NCI-H510A treated with DMSO at 0.1 percent for 48 hours (cell line): Measurements from ENCODE around the gene NCOA3.

ENCODE experiments used
- DNase-seq: peaks from one replicate; lab custom pipeline; 2025; lab: John Stamatoyannopoulos, UW

Gene NCOA3

DNA sequence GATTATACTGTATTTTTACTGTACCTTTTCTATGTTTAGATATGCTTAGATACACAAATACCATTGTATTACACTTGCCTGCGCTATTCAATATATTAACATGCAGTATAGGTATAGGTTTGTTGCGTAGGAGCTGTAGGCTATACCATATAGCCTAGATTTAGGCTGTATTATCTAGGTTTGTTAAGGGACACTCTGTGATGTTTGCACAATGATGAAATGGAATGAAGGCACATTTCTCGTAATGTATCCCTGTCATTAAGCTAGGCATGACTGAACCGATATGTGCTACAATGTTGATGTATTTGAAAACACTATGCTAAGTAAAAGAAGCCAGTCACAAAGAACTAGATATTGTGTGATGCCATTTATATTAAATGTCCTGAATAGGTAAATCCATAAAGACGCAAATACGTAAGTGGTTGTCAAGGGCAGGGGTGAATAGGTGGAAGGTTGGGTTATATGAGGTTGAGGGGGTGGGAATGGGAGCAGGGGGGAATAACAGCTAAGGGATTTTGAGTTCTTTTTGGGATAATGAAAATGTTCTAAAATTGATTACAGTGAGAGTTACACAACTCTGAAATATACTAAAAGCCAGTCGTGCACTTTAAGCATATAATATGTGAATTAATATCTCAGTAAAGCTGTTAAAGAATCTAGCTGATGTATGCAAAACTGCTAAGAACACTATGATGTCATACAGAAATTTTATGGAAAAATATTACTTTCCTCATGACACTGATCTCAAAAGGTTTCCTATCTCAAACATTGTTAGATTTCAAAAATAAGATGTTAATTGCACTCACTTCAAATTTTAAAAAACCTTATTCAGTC, 97.4 kb downstream of the NCOA3 start:
- no peak for DNase-seq

DNA sequence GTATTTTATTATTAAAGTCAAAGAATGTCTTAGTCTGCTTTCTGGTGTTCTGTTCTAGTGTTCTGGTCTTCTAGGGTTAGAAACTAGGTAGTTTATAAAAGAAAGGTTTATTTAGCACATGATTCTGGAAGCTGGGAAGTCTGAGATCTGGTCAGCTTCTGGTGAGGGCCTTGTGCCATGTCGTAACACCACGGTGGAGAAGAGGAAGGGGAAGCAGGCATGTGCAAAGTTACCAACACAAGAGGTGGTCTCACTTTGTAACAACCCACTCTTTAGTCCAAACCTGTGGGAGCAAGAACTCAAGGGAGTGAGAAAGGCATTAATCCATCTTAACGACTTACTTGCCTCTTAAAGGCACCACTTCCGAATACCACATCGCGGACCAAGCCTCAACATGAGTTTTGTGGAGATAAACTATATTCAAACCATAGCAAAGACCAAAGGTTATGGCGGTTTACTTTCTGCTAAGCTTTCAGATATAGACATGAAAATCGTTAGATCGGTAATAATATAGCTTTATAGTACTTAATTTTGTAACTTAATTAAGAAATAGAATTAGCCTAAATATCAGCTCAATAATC, 99.4 kb downstream of the NCOA3 start:
- DNase-seq, result no peak

DNA sequence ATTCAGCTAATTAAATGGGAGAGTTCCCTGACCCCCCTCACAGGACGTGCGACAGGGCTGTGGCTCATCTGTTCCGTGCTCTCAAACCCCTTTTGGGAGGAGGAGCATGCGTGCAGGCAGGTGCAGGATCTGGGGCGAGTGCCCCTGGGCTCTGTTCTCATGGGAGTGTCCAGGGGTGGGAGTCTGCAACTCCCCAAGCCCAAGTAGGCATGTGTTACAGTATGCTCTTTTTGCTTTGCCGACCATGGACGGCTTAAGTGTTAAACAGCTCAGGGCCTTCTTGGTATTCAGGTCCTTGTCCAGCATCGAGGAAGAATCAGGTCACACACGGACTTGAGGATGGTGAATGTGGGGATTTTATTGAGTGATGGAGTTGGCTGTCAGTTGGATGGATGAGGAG, 101.6 kb downstream of the NCOA3 start:
- no peak for DNase-seq

DNA sequence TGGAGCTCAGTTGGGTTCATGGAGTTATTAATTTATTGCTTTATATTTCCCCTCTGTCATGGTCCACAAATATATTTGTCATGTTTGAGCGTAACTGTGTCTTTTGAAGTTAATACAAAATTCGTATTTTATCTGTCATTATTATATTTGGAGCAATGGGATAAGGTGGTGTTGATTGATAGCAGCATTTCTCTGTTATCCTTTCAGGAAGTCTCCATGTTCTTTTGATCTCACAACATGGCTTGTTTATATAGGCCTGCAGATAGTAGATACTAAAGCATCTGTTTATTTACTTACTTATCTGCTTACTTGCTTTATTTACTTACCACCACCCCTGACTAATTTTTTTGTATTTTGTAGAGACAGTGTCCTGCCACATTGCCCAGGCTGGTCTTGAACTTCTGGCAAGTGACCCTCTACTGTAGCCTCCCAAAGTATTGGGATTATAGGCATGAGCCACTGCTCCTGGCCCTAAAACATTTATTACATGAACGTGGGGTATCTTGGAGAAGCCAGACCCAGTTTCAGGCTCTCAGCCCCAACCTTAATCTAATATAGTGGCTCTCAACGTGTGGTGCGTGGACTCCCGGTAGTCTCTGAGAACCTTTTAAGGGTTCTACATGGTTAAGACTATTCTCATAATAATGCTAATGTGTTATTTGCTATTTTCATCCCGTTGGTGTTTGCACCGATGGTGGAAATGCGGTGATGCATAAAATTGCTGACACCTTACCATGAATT, 104.2 kb downstream of the NCOA3 start:
- DNase-seq, result peak; percentile 47

DNA sequence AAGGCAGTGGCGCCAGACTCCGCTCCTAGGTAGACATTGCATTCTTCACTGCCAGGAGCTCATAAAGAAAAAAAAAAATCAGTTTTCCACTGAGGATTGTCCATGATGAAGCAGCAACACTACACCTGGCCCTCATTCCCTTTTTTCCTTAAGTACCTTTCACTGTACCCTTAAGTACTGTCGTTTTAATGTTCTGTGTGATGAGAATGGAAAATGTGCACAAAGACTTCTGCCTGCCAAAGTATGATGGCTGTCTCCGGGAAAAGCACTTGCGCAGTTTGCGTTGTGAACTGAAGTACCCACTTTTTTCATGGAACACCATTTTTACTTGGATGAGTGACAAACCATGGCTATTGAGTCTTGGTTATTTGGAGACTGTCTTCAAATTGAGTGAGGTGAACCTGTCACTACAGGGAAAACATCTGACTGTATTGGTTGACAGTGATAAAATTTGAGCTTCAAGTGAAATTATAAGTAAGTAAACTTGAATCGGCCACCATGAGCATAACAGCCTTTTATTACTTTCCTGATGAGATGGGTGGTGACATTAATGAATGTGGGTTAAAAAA, 104.8 kb downstream of the NCOA3 start:
- peak; percentile 54 for DNase-seq

DNA sequence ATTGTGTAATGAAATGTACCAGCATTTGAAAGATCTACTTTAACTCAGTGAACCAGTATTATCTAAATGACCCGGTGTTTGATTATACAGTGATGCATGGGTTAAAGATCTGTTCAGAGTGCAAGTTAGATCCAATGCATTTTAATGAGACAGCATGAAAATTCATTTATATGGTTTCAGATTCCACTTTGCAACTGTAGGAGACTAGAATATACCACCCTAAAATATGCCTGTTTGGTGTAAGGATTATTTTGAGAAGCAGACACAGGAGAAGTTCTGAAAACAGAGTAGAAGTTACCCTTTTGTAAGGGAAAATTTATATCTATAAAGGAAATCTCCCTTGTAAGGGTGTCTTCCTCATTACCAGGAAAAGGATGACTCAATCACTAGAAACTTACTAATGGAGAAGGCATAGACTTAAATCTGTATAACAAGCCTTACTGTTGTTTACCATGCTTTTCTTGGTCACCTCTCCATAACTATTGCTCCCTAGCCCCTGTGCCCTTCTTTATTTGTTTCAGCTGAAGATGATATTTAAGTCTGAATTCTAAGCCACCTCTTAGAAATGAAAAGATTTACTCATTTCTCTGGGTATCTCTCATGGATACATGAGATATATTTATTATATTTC, 105.4 kb downstream of the NCOA3 start:
- DNase-seq, result no peak

DNA sequence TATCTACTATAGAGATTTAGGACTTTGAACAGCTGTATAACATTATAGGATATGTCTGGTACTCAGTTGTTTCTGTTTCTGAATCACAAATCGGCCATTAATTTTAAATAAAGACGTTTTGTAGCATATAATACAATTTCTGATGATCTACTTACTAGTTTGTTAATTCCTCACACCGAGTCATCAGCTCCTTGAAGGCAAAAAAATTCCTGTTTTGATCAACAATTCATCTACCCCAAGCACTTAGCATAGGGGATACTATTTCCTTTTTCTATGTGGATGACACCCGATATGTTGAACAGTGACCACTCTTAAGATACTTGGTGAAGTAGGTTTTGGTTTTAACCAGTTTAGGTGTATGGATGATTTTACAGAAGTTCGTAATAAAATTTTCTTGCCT, 107.3 kb downstream of the NCOA3 start:
- no peak for DNase-seq

DNA sequence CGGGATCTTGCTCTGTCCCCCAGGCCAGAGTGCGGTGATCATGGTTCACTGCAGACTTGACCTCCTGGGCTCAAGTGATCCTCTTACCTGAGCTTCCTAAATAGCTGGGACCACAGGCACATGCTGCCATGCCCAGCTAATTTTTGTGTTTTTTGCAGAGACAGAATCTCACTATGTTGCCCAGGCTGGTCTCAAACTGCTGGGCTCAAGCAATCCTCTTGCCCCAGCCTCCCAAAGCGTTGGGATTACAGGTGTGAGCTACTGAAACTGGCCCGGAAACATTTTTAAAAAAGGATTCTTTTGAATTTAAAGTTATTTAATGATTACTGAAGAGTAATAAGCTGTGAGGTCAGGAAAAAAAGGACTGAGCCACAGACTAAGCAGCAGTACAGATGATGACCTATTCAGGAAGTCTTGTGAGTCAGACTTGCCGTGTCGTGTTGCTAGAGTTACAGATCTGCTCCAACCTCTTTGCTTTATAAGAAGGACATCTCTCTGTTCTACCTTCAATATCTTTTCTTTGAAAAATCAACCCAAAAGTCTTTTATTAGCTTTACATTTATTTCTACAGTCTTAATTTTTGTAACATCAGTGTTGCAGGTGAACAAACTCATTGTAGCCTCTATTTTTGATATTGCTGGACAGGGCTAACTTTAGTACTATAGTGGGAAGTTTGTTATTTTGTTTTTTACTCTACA, 108.7 kb downstream of the NCOA3 start:
- peak; percentile 25 for DNase-seq

DNA sequence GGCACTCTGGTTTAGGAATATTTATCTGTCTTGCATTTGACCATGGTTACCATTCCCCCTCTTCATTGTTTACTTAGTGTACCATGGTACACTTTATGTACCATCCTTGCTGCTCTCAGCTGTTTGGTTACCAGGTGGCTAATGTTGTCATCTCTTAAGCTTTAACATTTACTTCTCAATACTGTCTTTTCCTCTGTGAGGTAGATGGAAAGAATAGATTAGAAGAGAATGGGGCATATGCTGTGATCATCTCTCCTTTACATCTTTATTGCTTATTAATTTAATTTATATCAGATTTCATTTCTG, 109.2 kb downstream of the NCOA3 start:
- peak; percentile 34 for DNase-seq

DNA sequence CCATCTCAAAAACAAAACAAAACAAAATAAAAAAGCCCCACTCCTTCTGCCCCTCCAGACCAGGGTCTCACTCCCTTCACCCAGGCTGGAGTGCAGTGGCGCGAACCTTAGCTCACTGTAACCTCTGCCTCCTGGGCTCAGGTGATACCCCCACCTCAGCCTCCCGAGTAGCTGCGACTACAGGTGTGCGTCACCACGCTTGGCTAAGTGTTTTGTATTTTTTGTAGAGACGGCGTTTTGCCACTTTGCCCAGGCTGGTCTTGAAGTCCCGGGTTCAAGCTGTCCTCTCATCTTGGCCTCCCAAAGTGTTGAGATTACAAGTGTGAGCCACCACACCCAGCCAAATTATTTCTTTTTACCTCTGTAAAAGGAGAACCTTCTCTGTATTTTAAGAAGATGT, 110.1 kb downstream of the NCOA3 start:
- no peak for DNase-seq

DNA sequence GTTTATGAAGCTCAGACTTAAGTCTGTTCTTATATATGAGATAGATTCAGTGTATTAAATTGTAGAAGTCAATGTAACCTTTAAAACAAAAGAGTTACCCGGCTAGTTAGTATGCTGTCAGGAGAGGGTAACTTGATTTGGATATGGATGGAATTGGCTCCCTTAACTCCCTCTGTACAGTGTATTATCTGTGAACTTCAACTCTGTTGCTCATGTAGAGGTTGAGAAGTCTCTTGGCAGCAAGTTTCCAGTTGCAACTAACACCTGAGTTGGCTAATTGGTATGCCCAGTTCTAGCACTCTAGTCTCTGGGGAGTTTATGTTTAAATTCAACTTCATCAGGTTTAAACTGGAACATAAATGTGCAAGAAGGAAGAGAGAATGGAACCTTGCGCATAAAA, 111.0 kb downstream of the NCOA3 start:
- DNase-seq, result no peak

DNA sequence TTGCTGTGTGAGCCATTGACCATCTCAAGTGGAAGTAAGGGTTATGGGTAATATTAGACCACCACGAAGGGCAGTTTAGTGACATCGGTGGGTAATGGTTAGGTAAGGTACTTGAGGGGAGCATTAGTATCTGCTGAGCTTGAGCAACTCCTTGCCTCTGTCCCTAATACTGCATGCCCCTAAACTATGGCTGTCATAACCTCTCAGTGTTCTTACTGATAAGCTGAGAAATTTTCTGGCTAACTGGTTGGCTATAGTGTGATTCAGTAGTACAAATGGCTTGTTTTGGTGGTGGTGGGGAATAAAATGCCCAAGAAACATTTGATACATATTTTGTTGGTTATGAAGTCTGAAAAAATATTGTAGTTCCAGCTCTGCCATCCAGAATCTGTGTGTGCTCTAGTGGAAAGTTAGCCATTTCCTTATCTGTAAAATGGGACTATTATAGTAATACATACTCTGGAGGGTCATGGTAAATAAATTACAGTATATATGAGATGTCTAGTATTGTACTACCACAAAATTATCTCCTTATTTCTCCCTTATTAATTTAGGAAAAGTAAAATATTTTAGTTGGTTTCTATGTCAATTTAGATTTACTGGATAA, 113.1 kb downstream of the NCOA3 start:
- DNase-seq, result no peak

DNA sequence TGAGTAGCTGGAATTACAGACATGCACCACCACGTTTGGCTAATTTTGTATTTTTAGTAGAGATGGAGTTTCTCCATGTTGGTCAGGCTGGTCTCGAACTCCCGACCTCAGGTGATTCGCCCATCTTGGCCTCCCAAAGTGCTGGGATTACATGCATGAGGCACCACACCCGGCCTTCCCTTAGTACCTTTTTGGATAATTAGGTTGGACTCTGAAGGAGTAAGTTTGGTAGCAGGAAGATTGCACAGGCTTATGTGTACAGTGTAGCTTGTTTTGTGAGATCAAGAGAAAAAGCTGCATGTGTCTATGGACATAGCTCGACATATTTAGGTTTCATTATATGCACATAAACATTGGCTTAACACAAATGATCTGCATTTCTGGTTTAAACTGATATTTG, 116.8 kb downstream of the NCOA3 start:
- DNase-seq, result no peak

DNA sequence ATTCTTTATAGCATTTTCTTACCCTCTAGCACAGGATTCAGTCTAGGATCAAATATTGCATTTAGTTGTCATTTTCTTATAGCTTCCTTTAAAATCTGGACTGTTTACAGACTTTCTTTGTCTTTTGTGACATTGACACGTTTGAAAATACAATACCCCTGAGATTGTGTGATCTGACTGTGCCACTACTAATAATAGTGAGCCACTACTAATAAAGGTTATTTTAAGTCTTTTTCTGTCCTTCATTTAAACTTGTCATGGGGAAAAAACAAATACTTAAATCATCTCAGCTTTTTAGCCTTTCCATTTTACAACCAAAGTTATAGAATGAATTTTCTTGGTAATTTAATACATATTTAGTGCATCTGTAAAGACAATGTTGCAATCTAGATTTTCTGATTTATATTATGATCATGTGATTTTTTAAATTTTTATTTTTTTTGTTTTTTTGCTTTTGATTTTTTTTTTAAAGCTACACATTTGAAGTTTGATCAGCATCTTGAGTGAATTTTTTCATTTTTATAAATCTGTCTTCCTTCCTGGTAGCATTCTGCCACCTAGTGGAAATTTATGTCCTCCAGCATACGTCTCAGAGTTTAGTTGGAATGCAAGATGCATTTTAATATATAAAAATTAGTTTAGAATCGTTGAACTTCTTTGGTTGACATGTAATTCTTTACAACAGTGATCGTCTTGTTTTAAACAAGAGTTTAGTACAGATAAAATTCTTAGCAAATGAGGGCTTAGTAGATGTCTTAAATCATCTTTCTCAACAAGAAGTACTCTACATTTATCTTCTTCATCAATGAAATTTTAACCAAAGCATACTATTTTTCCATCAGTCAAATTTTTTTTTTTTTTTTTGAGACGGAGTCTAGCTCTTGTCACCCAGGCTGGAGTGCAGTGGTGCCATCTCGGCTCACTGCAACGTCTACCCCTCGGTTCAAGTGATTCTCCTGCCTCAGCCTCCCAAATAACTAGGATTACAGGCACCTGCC, 119.4 kb downstream of the NCOA3 start:
- DNase-seq, result peak; percentile 71

DNA sequence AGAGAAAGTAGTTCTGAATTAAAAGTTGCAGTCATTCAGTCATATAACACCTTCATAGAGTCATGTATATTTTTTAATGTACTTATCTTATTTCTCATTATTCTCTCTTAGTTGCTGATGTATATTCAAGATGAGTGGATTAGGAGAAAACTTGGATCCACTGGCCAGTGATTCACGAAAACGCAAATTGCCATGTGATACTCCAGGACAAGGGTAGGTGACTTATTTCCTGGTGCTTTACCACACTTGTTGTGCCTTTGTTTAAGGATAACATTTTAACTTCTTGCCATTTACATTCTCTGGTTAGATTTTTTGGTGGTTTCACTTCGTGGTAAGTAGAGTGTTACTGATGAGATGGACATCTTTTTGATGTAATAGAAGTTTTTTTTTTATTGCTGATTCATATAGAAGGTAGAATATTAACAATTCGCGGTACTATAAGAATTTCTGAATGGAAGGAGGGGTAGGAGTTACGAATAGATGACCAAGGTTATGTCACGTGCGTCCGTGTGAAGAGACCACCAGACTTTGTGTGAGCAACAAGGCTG, 120.5 kb downstream of the NCOA3 start:
- DNase-seq, result no peak

DNA sequence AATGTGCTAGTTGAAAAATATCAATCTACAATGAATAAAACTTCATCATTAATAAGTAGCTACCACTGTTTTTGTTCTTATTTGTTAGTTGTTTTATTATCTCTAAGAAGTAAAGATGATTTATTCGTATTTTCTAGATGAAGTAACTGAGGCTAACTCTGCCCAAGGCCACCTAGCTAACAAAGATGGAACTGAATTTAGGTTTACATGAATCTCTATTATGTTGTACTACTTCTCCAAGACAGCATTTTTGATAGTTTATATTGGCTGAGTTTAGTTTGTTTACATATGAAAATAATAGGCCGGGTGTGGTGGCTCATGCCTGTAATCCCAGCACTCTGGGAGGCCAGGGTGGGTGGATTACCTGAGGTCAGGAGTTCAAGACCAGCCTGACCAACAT, 121.5 kb downstream of the NCOA3 start:
- no peak for DNase-seq

DNA sequence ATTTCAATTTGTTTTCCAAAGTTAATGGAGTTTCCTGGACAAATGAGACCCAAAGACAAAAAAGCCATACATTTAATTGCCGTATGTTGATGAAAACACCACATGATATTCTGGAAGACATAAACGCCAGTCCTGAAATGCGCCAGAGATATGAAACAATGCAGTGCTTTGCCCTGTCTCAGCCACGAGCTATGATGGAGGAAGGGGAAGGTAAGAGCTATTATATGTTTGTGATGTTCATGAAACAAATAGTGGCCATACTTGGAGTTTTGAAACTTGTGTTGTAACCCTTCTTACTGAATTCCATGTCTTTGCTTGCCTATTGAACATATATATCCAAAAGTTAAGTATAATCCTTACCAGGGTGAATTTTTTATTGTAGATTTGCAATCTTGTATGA, 125.9 kb downstream of the NCOA3 start:
- no peak for DNase-seq

DNA sequence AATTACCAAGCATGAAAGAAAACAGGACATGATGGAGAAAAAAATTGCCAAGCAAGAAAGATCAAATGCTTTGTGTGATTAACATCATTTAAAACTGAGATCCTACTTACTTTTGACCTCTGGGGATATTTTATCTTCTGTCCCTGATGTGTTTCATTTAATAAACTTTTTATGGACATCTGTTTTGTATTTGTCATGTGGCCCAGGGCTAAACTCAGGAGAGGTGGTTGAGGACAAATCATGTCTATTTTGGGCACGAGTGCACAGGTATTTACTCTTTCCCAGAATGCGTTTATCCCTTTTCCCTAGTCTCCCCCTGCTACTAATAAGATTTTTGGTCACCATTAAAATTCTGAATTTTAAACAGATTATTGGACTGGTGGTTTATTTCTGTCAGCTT, 128.2 kb downstream of the NCOA3 start:
- no peak for DNase-seq

DNA sequence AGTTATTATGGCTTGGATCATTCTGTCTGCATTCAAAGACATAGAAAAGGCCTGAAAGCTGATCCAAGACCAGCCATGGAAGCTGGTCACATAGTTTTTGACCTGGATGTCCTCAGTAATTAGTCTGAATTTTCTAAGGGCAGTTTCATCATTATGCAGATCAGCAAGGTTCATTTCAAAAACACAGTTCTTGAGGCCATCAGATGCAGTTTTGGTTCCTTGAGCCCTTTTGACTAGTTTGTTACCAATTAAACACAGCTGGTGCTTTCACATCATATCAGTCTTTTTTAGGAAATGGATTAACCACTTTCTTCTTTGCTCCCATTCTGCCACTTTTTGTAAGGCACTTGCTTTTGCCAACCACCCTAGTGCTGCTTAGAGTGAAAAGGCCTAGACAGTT, 129.4 kb downstream of the NCOA3 start:
- DNase-seq, result no peak

DNA sequence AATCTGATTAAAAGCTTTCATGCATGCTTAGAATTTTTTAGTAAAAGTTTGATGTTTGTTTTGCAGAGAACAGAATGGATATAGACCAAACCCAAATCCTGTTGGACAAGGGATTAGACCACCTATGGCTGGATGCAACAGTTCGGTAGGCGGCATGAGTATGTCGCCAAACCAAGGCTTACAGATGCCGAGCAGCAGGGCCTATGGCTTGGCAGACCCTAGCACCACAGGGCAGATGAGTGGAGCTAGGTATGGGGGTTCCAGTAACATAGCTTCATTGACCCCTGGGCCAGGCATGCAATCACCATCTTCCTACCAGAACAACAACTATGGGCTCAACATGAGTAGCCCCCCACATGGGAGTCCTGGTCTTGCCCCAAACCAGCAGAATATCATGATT, 133.6 kb downstream of the NCOA3 start:
- DNase-seq, result no peak
